NT2/D1 (cell line): ENCODE data around the gene CACNA1H.

Experiments
- DNase-seq: peaks from one replicate; pipeline ENCODE4 v3.0.0-alpha.2; 2011; ENCODE audit warnings: low read depth, low spot score
- H3K27me3 ChIP-seq: 2 replicates; pipeline ENCODE4 v1.6.0; 2011; ENCODE audit warnings: mild to moderate bottlenecking; ENCODE audit not compliant: insufficient read length, insufficient read depth
- H3K36me3 ChIP-seq: 2 replicates; pipeline ENCODE4 v1.6.1; 2011; ENCODE audit warnings: mild to moderate bottlenecking, low read length, mixed read lengths; ENCODE audit not compliant: insufficient read depth, insufficient read length
- H3K4me1 ChIP-seq: 2 replicates; pipeline ENCODE4 v1.5.1; 2011; ENCODE audit not compliant: insufficient read depth, insufficient read length
- H3K4me3 ChIP-seq: 2 replicates; pipeline ENCODE4 v1.5.1; 2011; ENCODE audit warnings: low read depth; ENCODE audit not compliant: insufficient read length
- H3K9ac ChIP-seq: 2 replicates; pipeline ENCODE4 v1.6.0; 2011; ENCODE audit warnings: low read depth; ENCODE audit not compliant: insufficient read length
- H3K9me3 ChIP-seq: 2 replicates; pipeline ENCODE4 v1.5.1; 2011; ENCODE audit warnings: mild to moderate bottlenecking, low read length; ENCODE audit not compliant: insufficient read depth
- SUZ12 ChIP-seq: IDR thresholded peaks from 2 replicates; pipeline ENCODE4 v1.6.1; 2011; ENCODE audit not compliant: insufficient read length, insufficient read depth; ENCODE audit errors: extremely low read depth
- YY1 ChIP-seq: IDR thresholded peaks from 2 replicates; pipeline ENCODE4 v1.6.1; 2011; ENCODE audit not compliant: insufficient read length, insufficient read depth
- ZNF274 ChIP-seq: IDR thresholded peaks from 2 replicates; pipeline ENCODE4 v1.6.1; 2011; ENCODE audit warnings: mild to moderate bottlenecking, low read depth, low read length

The CACNA1H gene

DNA sequence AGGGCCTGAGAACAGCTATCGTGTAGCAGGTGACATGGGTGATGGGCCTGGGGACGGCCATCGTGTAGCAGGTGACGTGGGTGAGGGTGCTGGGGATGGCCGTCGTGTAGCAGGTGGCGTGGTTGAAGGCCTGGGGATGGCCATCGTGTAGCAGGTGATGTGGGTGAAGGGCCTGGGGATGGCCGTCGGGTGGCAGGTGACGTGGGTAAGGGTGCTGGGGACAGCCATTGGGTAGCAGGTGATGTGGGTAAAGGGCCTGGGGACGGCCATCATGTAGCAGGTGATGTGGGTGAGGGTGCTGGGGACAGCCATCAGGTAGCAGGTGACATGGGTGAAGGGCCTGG is 118.4 kb downstream of the CACNA1H start:
- Histone ChIP-seq H3K9me3 (no peaks in the 10 kb centered on the region; the same call in 1 of the 2 replicates), H3K9ac (no peak overlapping the region), H3K36me3 (no peaks in the 10 kb centered on the region), H3K27me3 (peaks cover 21% of the 10 kb centered on the region), H3K4me3 (no peak overlapping the region), H3K4me1 (no peaks in the 10 kb centered on the region)
- DNase-seq = no peak
- TF ChIP-seq YY1 (no peak), SUZ12 (no peak), ZNF274 (no peak)
